ENCODE data around the gene TMEM132D. TPM values are rescaled to one million over a fixed set of nuclear protein-coding genes. Genes with fewer than 3 reads are reported as not detected.

TMEM132D gene
- total RNA-seq, 1 donor from 2014 or later, result not detected

DNA sequence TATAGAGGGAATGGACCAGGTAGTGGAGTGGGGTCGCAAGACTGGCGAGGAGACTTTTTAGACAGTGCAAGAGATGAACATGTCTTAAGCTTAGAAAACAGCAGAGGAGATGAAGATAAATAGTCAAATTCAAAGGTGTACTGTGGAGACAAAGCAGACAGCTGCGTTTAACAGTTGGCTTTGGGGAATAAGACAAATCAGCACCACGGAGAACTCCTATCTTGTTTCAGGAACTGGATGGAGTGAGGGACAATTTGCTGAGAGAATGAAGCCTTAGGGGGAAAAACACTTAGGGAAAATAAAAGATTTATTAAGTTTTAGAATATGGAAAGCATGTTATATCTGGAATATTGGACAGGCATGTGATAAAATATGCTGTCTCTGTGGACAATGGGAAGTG lies 591.8 kb downstream of the TMEM132D start:
- H3K4me3 ChIP-seq (ENCODE audit: insufficient read depth, low read depth, low read length), result no peak overlapping the region
- no peak overlapping the region for H2AFZ ChIP-seq (ENCODE audit: low read depth, low read length)
- H3K27ac ChIP-seq (ENCODE audit: low read depth, low read length), result no peak overlapping the region
- no peaks in the 10 kb centered on the region for H3K79me2 ChIP-seq (ENCODE audit: insufficient read depth, low read length)
- H3K36me3 Mint-ChIP-seq (ENCODE audit: low read depth, unreplicated experiment), result no peaks in the 10 kb centered on the region
- FAIRE-seq (no peak), DNase-seq (ENCODE audit: low read depth) (no peak)
- no peak overlapping the region for H3K4me3 Mint-ChIP-seq (ENCODE audit: unreplicated experiment)
- no peaks in the 10 kb centered on the region for H3K4me1 ChIP-seq (ENCODE audit: insufficient read depth, low read length)
- no peak overlapping the region for H3K27ac Mint-ChIP-seq (ENCODE audit: unreplicated experiment)
- H3K9me3 ChIP-seq (ENCODE audit: insufficient read depth, low read depth, low read length), result no peaks in the 10 kb centered on the region
- no peaks in the 10 kb centered on the region for H3K36me3 ChIP-seq (ENCODE audit: insufficient read depth, low read length)
- H3K9me3 Mint-ChIP-seq (ENCODE audit: unreplicated experiment), result peaks cover 3% of the 10 kb centered on the region
- no peaks in the 10 kb centered on the region for H4K20me1 ChIP-seq (ENCODE audit: insufficient read depth, low read length)
- H3K27me3 Mint-ChIP-seq (ENCODE audit: low read depth, unreplicated experiment), result no peaks in the 10 kb centered on the region
- H3K4me1 Mint-ChIP-seq (ENCODE audit: low read depth, unreplicated experiment), result no peaks in the 10 kb centered on the region
- no peak overlapping the region for H3K9ac ChIP-seq (ENCODE audit: low read length)
- H3K4me2 ChIP-seq (ENCODE audit: low read length), result no peak overlapping the region
- no peaks in the 10 kb centered on the region for H3K27me3 ChIP-seq (ENCODE audit: insufficient read depth, low read length)
- TF ChIP-seq EZH2 (IDR thresholded peaks at IDR 0.05; ENCODE audit: insufficient read depth, low read length), result no peak
- TF ChIP-seq, protein P1, sequence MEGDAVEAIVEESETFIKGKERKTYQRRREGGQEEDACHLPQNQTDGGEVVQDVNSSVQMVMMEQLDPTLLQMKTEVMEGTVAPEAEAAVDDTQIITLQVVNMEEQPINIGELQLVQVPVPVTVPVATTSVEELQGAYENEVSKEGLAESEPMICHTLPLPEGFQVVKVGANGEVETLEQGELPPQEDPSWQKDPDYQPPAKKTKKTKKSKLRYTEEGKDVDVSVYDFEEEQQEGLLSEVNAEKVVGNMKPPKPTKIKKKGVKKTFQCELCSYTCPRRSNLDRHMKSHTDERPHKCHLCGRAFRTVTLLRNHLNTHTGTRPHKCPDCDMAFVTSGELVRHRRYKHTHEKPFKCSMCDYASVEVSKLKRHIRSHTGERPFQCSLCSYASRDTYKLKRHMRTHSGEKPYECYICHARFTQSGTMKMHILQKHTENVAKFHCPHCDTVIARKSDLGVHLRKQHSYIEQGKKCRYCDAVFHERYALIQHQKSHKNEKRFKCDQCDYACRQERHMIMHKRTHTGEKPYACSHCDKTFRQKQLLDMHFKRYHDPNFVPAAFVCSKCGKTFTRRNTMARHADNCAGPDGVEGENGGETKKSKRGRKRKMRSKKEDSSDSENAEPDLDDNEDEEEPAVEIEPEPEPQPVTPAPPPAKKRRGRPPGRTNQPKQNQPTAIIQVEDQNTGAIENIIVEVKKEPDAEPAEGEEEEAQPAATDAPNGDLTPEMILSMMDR (IDR thresholded peaks at IDR 0.05; ENCODE audit: insufficient read depth, low read depth, low read length), result no peak

DNA sequence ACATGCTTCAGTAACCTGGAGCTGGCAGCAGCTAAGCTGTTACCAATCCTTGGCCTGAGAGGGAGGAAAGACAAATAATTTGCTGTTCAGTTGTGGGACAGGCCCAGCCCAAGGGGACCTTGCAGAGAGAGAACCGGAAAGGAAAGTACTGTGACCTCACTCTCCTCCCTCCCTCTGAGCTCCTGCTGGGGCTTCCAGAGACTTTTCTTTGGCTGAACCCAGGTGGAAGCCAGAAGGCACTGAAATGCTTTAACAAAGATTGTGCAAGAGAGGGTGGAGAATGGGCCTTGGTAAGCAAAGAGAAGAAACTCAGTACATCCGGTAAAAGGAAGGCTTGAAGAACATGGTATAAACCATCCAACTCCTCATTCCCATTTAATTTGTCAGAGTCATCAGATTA lies 593.5 kb downstream of the TMEM132D start:
- no peak for TF ChIP-seq EZH2 (IDR thresholded peaks at IDR 0.05; ENCODE audit: insufficient read depth, low read length)
- TF ChIP-seq, protein P1 (IDR thresholded peaks at IDR 0.05; ENCODE audit: insufficient read depth, low read depth, low read length), result no peak
- H3K27ac Mint-ChIP-seq (ENCODE audit: unreplicated experiment), result no peak overlapping the region
- no peaks in the 10 kb centered on the region for H3K4me1 Mint-ChIP-seq (ENCODE audit: low read depth, unreplicated experiment)
- Histone ChIP-seq H3K4me2 (ENCODE audit: low read length) (no peak overlapping the region), H3K9ac (ENCODE audit: low read length) (no peak overlapping the region), H2AFZ (ENCODE audit: low read depth, low read length) (no peak overlapping the region), H3K9me3 (ENCODE audit: insufficient read depth, low read depth, low read length) (no peaks in the 10 kb centered on the region), H3K36me3 (ENCODE audit: insufficient read depth, low read length) (no peaks in the 10 kb centered on the region), H3K27ac (ENCODE audit: low read depth, low read length) (no peak overlapping the region), H3K4me1 (ENCODE audit: insufficient read depth, low read length) (no peaks in the 10 kb centered on the region), H3K79me2 (ENCODE audit: insufficient read depth, low read length) (no peaks in the 10 kb centered on the region), H3K4me3 (ENCODE audit: insufficient read depth, low read depth, low read length) (no peak overlapping the region), H3K27me3 (ENCODE audit: insufficient read depth, low read length) (no peaks in the 10 kb centered on the region), H4K20me1 (ENCODE audit: insufficient read depth, low read length) (no peaks in the 10 kb centered on the region)
- no peak overlapping the region for H3K4me3 Mint-ChIP-seq (ENCODE audit: unreplicated experiment)
- no peaks in the 10 kb centered on the region for H3K9me3 Mint-ChIP-seq (ENCODE audit: unreplicated experiment)
- FAIRE-seq (no peak), DNase-seq (ENCODE audit: low read depth) (no peak)
- no peaks in the 10 kb centered on the region for H3K27me3 Mint-ChIP-seq (ENCODE audit: low read depth, unreplicated experiment)
- H3K36me3 Mint-ChIP-seq (ENCODE audit: low read depth, unreplicated experiment), result no peaks in the 10 kb centered on the region

DNA sequence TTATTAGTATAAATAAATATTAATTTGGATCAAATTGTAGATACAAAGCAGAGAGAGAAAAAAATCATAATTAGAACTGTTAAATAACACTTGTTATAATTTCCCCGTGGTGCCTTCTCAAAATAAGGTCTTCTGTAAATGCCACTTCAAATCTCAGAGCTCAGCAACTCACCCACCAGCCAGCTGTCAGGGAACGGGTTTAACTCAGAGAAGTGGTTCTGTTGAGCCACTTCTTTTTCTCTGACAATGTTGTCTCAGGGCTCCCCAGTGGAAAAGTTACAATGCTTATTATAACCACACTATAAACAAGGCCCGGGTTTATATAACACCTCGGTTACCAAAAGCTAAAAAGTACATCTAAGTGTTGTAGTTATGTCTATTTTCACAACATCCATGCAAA lies 598.0 kb downstream of the TMEM132D start:
- no peaks in the 10 kb centered on the region for H3K27me3 Mint-ChIP-seq (ENCODE audit: low read depth, unreplicated experiment)
- H3K9ac ChIP-seq (ENCODE audit: low read length), result no peak overlapping the region
- no peaks in the 10 kb centered on the region for H3K4me1 ChIP-seq (ENCODE audit: insufficient read depth, low read length)
- FAIRE-seq, result no peak
- no peaks in the 10 kb centered on the region for H3K9me3 ChIP-seq (ENCODE audit: insufficient read depth, low read depth, low read length)
- peaks cover under 1% of the 10 kb centered on the region for H3K9me3 Mint-ChIP-seq (ENCODE audit: unreplicated experiment)
- no peak overlapping the region for H3K27ac ChIP-seq (ENCODE audit: low read depth, low read length)
- no peaks in the 10 kb centered on the region for H3K36me3 ChIP-seq (ENCODE audit: insufficient read depth, low read length)
- H3K36me3 Mint-ChIP-seq (ENCODE audit: low read depth, unreplicated experiment), result no peaks in the 10 kb centered on the region
- DNase-seq (ENCODE audit: low read depth), result no peak
- no peaks in the 10 kb centered on the region for H3K79me2 ChIP-seq (ENCODE audit: insufficient read depth, low read length)
- no peak overlapping the region for H3K4me2 ChIP-seq (ENCODE audit: low read length)
- H2AFZ ChIP-seq (ENCODE audit: low read depth, low read length), result no peak overlapping the region
- H3K4me3 ChIP-seq (ENCODE audit: insufficient read depth, low read depth, low read length), result no peak overlapping the region
- H3K27me3 ChIP-seq (ENCODE audit: insufficient read depth, low read length), result no peaks in the 10 kb centered on the region
- no peak overlapping the region for H3K4me3 Mint-ChIP-seq (ENCODE audit: unreplicated experiment)
- TF ChIP-seq, protein P1 (IDR thresholded peaks at IDR 0.05; ENCODE audit: insufficient read depth, low read depth, low read length), result no peak
- no peak for TF ChIP-seq EZH2 (IDR thresholded peaks at IDR 0.05; ENCODE audit: insufficient read depth, low read length)
- no peak overlapping the region for H3K27ac Mint-ChIP-seq (ENCODE audit: unreplicated experiment)
- no peaks in the 10 kb centered on the region for H4K20me1 ChIP-seq (ENCODE audit: insufficient read depth, low read length)
- no peaks in the 10 kb centered on the region for H3K4me1 Mint-ChIP-seq (ENCODE audit: low read depth, unreplicated experiment)

Measured in astrocyte (in vitro differentiated cells and primary cell).